Measurements from ENCODE around the gene TNFRSF13B. TPM values are rescaled to one million over a fixed set of nuclear protein-coding genes. Genes with fewer than 3 reads are reported as not detected.
"Not testable (repeated sequence)": the region's sequence is repeated elsewhere in the genome, so short reads cannot be mapped to it uniquely, and the experiment has no call there.

The TNFRSF13B gene
- total RNA-seq, 1 donor from 2014 or later = not detected

GRCh38 chr17:16972346-16972745 lies 428 bp upstream of the TNFRSF13B start:
- no peak overlapping the region for H3K27ac ChIP-seq
- H3K27me3 ChIP-seq = no peaks in the 10 kb centered on the region
- H3K4me1 ChIP-seq = no peaks in the 10 kb centered on the region
- no peak overlapping the region for H3K4me3 ChIP-seq
- TF ChIP-seq CTCF (IDR thresholded peaks at IDR 0.05) = no peak
- DNase-seq (ENCODE audit: low spot score in 2 of 2) = no peak
- H3K36me3 ChIP-seq = no peaks in the 10 kb centered on the region
- intact Hi-C loops (cut with DNase I) = no loop called here
- no peaks in the 10 kb centered on the region for H3K9me3 ChIP-seq

- Histone ChIP-seq H3K4me3 (no peak overlapping the region), H3K4me1 (no peaks in the 10 kb centered on the region), H3K36me3 (no peaks in the 10 kb centered on the region), H3K27ac (no peak overlapping the region), H3K9me3 (no peaks in the 10 kb centered on the region), H3K27me3 (no peaks in the 10 kb centered on the region)
- intact Hi-C loops (cut with DNase I) = no loop called here
- no peak for DNase-seq (ENCODE audit: low spot score in 2 of 2)
- no peak for TF ChIP-seq CTCF (IDR thresholded peaks at IDR 0.05)
Observed at GRCh38 chr17:16969931-16970906, 1.7 kb downstream of the TNFRSF13B start.

- Histone ChIP-seq H3K27me3 (no peaks in the 10 kb centered on the region), H3K4me3 (no peak overlapping the region), H3K9me3 (no peaks in the 10 kb centered on the region), H3K4me1 (no peaks in the 10 kb centered on the region), H3K27ac (no peak overlapping the region), H3K36me3 (no peaks in the 10 kb centered on the region)
- intact Hi-C loops (cut with DNase I) = no loop called here
- TF ChIP-seq CTCF (IDR thresholded peaks at IDR 0.05) = no peak
- no peak for DNase-seq (ENCODE audit: low spot score in 2 of 2)
Observed at GRCh38 chr17:16968786-16969185, 3.1 kb downstream of the TNFRSF13B start.

- Histone ChIP-seq H3K9me3 (no peaks in the 10 kb centered on the region), H3K27me3 (no peaks in the 10 kb centered on the region), H3K4me1 (no peaks in the 10 kb centered on the region), H3K4me3 (no peak overlapping the region), H3K27ac (no peak overlapping the region), H3K36me3 (no peaks in the 10 kb centered on the region)
- intact Hi-C loops (cut with DNase I) = no loop called here
- no peak for TF ChIP-seq CTCF (IDR thresholded peaks at IDR 0.05)
- no peak for DNase-seq (ENCODE audit: low spot score in 2 of 2)
Observed at GRCh38 chr17:16962804-16963203, 9.1 kb downstream of the TNFRSF13B start.

GRCh38 chr17:16961792-16962191 lies 10.1 kb downstream of the TNFRSF13B start:
- intact Hi-C loops (cut with DNase I) = no loop called here
- Histone ChIP-seq H3K4me1 (no peaks in the 10 kb centered on the region), H3K36me3 (no peaks in the 10 kb centered on the region), H3K27ac (no peak overlapping the region), H3K4me3 (no peak overlapping the region), H3K27me3 (no peaks in the 10 kb centered on the region), H3K9me3 (no peaks in the 10 kb centered on the region)
- no peak for DNase-seq (ENCODE audit: low spot score in 2 of 2)
- TF ChIP-seq CTCF (IDR thresholded peaks at IDR 0.05) = no peak

GRCh38 chr17:16961022-16961421 lies 10.9 kb downstream of the TNFRSF13B start:
- H3K27ac ChIP-seq; H3K9me3 ChIP-seq; H3K4me1 ChIP-seq; H3K27me3 ChIP-seq; DNase-seq (ENCODE audit: low spot score in 2 of 2); H3K4me3 ChIP-seq; H3K36me3 ChIP-seq; intact Hi-C loops (cut with DNase I): not testable (repeated sequence)

GRCh38 chr17:16955011-16955410 lies 16.9 kb downstream of the TNFRSF13B start:
- H3K4me3 ChIP-seq; intact Hi-C loops (cut with DNase I); H3K27me3 ChIP-seq; H3K4me1 ChIP-seq; H3K36me3 ChIP-seq; DNase-seq (ENCODE audit: low spot score in 2 of 2); H3K27ac ChIP-seq; H3K9me3 ChIP-seq: not testable (repeated sequence)
